AG08396 (cell line): ENCODE measurements around the gene ACTR3.

Experiments used
- DNase-seq: peaks from one replicate; pipeline ENCODE4 v3.0.0; 2012; ENCODE audit warnings: low spot score, mixed read lengths

The ACTR3 gene

DNA sequence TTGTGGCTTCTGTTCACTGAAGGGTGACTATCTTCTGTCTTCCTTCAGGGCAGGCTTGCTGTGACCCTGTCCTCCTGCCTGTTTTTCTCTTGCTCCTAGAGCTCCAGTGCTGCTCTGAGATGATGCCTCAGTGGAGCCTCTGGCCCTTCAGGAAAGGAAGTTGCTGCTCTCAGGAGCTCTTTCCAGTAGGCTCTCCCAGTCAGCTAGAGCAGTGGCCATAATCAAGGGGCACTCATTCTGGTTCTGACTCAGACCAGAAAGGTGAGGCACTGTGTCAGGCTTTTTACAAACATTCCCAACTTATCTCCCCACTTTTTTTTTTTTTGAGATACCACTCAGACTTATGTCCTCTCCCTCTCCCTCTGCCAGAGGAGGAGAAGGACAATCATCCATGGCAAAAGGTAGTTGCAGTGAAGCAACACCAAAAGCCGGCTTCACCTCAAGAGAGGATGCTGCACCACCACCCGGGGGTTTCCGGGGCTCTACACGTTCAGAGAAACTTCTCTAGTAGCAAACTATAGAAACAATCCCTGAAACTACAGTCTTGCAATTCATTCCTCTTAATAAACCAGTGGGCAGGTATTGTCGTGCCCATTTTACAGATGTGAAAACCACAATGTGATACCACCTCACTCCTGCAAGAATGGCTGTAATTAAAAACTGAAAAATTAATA, 115.4 kb downstream of the ACTR3 start:
- DNase-seq = no peak

DNA sequence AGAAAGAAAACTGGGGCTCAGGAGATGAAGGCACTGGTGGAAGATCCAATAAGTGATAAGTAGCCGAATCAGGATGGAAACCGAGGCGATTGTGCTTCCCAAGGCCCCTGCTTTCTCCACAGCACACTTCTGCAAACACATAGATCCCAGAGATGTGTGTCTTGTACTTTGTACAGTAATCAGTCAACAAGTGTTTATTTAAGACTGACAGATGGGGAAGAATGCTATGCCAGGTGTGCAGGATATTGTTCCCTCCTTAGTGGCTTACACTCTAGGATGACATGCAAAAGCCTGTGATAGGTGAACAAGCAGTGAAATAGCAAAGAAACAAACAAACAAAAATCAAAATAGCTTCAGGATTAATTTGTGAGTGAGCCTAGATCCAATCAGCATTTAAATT, 116.6 kb downstream of the ACTR3 start:
- no peak for DNase-seq

DNA sequence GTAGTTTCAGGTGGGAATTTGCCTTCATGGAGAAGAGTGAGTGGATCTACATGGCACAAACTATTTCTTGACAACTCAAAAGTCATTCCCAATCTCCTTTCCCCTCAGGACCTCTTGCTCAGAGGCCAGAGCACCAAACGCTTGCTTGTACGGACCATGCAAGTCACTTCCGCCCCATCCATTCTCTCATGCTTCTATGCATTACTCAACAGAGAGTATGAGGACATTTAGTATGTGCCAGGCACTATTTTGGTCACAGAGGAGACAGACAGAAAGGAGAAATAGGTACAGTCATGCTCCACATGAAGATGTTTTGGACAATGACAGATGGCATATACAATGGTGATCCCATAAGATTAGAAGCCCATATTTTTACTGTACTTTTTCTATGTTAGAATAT, 117.5 kb downstream of the ACTR3 start:
- no peak for DNase-seq

DNA sequence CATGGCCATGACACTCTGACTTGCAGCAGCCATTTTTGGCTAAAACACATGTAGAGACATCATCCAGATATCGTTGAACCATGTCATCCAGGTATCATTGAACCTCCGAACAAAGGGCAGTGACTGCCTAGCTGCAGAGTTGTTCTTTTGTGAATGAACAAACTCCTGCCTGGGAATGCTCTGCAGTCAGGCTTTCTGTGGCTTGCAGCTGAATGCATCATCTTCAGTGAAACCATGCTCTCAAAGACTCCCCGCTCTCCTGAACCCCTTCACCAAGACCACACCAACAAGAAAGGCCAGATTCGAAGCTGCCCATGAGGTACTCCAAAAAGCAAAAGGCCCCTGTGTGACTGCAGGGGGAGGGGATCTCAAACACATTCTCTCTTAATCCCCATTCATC, 118.8 kb downstream of the ACTR3 start:
- no peak for DNase-seq

DNA sequence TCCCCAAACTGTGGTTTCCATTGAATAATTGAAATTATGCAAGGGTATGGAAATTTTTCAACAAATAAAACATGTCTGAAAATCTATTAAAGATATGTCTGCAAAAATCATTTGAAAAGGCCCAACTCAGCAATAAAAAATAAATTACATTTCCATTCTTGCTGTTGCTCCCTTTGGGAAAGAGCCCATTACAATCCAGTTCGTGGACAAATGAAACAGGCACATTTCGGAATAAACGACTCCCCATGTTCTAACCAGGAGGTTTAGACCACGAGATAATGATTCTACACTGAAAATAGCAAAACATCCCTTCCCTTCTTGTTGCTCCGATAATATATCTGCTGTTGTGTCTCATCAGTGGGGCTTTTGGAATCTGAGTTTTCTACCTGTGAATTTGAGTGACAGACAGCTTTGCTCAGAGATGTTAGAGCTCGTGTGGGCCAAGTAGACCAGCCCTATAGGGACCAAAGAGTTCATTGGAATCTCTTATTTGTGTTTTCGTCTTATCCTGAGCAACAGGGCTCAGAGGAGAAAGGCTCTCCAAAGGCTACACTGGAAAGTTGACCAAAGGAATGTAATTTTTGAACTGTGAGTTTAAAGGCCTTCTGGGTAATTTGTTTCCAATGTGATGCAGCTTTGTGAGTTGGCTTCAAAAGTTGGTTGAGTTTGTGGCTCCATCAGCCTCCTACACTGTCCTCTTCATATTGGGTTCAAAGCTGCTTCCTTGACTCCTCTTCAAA, 119.5 kb downstream of the ACTR3 start:
- no peak for DNase-seq

DNA sequence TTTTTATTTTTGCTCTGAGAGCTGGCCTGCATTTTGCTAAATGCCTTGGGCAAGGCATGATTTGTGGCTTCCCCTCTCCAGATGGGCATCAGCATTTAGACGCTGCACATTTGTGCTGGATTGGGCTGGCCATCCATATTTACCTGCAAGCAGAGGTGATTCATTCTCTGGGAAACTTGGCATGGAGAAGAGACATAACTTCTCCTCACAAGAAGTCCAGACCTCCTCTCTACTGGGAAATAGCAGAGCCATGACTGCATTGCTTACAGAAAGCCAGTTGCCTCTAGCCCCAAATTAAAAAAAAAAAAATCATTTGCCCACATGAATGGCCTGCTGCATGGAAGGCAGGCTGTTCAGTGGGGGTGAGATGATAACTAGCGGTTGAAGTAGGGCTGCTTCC, 120.1 kb downstream of the ACTR3 start:
- no peak for DNase-seq

DNA sequence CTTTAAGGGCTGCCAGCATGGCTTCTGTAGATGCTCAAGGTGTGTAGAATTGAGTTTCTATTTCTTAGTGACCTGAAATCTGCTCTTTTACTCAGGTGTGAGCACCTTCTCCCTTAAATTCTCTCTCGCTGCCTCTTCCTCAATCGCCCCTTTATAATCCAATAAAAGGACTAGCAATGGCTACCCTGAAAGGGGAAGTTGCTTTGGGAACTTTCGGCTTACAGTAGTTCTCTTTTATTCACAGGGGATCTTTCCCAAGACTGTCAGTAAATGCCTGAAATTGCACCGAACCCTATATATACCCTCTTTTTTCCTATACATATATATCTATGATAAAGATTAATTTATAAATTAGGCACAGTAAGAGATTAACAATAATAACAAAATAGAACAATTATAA, 121.8 kb downstream of the ACTR3 start:
- no peak for DNase-seq
